A549 treated with GW870086 at 1 μM for 4 hours (cell line): ENCODE data around the gene FOXJ1. TPM values are rescaled to one million over a fixed set of nuclear protein-coding genes. Genes with fewer than 3 reads are reported as not detected.

ENCODE experiments used
- total RNA-seq: library from RNA; stranded (reverse); fragments of 200-300 nt; extraction: Qiagen RNA extraction; gene quantifications from 5 replicates; pipeline ENCODE4 v1.2.3, GENCODE V29; 2022; ENCODE audit warnings: low read depth

Gene FOXJ1, protein sequence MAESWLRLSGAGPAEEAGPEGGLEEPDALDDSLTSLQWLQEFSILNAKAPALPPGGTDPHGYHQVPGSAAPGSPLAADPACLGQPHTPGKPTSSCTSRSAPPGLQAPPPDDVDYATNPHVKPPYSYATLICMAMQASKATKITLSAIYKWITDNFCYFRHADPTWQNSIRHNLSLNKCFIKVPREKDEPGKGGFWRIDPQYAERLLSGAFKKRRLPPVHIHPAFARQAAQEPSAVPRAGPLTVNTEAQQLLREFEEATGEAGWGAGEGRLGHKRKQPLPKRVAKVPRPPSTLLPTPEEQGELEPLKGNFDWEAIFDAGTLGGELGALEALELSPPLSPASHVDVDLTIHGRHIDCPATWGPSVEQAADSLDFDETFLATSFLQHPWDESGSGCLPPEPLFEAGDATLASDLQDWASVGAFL
- 0.34 to 0.76 TPM (median 0.55 TPM) in 5 replicates for total RNA-seq

DNA sequence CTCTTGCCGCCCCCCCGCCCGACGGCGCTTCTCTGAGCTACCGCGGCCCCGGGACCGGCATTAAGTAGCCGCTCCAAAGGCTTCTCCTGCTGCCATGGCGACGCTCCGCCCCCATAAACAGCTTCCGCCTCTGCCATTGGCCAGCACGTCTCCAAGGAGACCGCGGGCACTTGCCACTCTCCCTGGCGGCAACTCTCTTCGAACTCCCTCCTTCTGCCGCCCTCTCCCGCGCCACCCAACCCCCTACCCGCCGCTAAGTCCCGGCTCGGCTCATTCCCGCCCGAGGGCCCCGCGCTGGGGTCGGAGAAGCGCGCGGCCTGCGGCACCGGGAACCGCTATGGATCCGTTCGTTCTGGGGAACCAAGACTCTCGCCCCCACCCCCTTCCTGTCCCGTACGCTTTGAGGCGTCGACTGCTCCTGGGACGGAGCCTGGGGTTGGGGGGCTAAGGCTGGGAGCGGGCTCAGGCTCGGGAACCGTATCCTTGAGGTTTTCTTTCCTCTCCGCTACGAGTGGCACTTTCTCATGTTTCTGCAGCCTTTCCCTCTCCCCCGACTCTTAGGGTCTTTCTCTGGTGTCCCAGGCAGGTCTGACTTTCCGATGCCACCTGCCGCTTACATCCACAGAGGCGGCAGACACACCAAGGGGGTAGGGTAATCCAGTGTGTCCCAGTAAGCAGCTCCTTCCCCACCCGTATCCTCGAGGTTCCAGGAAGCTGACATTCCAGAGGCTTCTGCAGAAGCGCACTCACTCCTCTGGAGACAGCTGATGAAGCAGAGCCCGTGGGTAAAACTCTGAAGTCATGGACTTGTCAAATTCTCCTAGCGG is at the start of gene FOXJ1:
Gene FOXJ1, minus strand, starts transcription at position 34 of the 827 bp plus-strand sequence. CDS start 850 bp downstream, outside the sequence.

DNA sequence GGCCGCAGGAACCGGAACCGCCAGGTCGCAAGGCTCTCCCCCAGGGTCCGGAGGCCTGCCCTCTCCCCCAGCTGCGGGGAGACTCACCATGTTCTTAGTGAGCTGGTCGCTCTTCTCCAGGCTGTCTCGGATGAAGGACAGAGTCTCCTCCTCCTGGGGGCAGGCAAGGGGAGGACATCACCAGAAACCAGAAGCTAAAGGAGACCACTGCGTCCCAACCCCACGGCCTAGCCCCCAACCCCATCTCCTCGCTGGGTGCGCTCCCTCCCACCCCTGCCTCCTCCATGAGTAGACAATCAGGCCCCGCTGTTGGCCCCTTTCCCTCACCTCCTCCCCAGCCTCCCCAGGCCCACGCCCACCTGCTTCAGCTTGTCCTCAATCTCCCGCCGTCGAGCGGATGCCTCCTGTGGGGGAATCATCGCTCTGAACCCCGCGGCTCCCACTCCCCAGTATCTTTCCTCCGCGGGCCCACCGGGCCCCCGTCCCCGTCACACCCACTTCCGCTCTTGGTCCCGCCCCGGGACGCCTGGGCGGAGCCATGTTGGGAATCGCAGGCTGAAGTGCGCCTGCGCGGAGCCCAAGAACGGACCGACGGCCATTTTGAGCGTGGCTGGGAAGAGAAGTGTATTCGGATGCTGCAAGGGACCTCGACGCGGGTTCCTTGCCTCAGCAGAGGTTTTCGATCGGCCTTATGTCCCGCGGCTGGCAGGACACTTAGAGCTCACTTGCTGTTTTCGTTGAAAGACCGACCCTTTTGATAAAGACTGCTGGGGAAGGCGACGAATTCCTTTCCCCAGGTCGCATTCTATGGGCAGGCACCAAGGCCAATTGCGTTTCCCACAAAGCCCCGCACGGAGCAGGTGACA is 37.5 kb downstream of the FOXJ1 start, which contains the start of gene EXOC7:
Gene EXOC7, minus strand, starts transcription at position 514 of the 866 bp plus-strand sequence. Its CDS starts 95 bp downstream, at position 419.

Other genes with a start within 250 kb of the FOXJ1 start
- 26.4 to 39.7 TPM (median 36.3 TPM) in 5 replicates for gene TRIM65, start 244.3 kb downstream of the FOXJ1 start, total RNA-seq
- 88.0 to 126 TPM (median 118 TPM) in 5 replicates for gene MRPL38, start 236.4 kb downstream of the FOXJ1 start, total RNA-seq
- gene FBF1, start 200.2 kb downstream of the FOXJ1 start, total RNA-seq = 5.6 to 8.5 TPM (median 7.9 TPM) in 5 replicates
- 13.0 to 19.0 TPM (median 16.8 TPM) in 5 replicates for gene ACOX1, start 162.1 kb downstream of the FOXJ1 start, total RNA-seq
- 21.9 to 28.6 TPM (median 25.3 TPM) in 5 replicates for gene TEN1, start 162.0 kb downstream of the FOXJ1 start, total RNA-seq
- 3.9 to 5.6 TPM (median 4.8 TPM) in 5 replicates for gene CDK3, start 140.4 kb downstream of the FOXJ1 start, total RNA-seq
- 15.6 to 19.5 TPM (median 17.9 TPM) in 5 replicates for gene EVPL, start 113.9 kb downstream of the FOXJ1 start, total RNA-seq
- gene SRP68, start 68.7 kb downstream of the FOXJ1 start, total RNA-seq = 74.9 to 86.3 TPM (median 82.9 TPM) in 5 replicates
- gene GALR2, start 66.5 kb downstream of the FOXJ1 start, total RNA-seq = 0.47 to 1.9 TPM (median 1.6 TPM) in 5 replicates
- gene ZACN, start 62.1 kb downstream of the FOXJ1 start, total RNA-seq = 0.18 to 0.50 TPM (median 0.40 TPM) in 5 replicates
- gene EXOC7, start 37.5 kb downstream of the FOXJ1 start, total RNA-seq = 52.4 to 73.1 TPM (median 62.5 TPM) in 5 replicates
- gene RNF157, start 99.2 kb upstream of the FOXJ1 start, total RNA-seq = 7.0 to 11.5 TPM (median 9.4 TPM) in 5 replicates
- 72.5 to 135 TPM (median 115 TPM) in 5 replicates for gene UBALD2, start 124.1 kb upstream of the FOXJ1 start, total RNA-seq
- 0.58 to 1.2 TPM (median 0.87 TPM) in 5 replicates for gene QRICH2, start 167.0 kb upstream of the FOXJ1 start, total RNA-seq
- 57.5 to 64.2 TPM (median 59.4 TPM) in 5 replicates for gene PRPSAP1, start 212.7 kb upstream of the FOXJ1 start, total RNA-seq
- gene SPHK1, start 243.4 kb upstream of the FOXJ1 start, total RNA-seq = 38.3 to 52.8 TPM (median 45.0 TPM) in 5 replicates